GM21723 (cell line): Measurements from ENCODE around the gene GPR55.

Source experiments
- ATAC-seq: cut with Tn5 transposase; IDR thresholded peaks from one replicate; pipeline ENCODE4 v1.9.1; 2021; ENCODE audit warnings: mild to moderate bottlenecking, moderate library complexity; ENCODE audit not compliant: unreplicated experiment

Gene GPR55

DNA sequence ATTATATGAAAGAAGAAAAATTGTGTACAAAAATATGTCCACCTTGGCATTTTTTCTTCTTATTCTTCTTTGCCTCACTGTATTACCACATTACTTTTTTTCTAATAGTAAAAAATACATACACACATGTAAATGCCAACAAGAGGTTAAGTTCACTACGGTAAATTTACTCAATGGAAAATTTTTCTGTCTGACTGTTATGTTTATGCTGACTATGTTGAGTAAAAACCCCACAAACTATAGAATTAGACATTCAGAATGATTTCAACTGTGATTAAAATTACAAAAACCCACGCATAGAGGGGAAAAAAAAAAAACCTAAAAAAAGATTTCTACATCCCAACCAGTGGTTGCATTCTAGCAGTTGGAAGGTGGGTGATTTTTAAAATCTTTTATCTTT lies 5.4 kb downstream of the GPR55 start:
- ATAC-seq: no peak

DNA sequence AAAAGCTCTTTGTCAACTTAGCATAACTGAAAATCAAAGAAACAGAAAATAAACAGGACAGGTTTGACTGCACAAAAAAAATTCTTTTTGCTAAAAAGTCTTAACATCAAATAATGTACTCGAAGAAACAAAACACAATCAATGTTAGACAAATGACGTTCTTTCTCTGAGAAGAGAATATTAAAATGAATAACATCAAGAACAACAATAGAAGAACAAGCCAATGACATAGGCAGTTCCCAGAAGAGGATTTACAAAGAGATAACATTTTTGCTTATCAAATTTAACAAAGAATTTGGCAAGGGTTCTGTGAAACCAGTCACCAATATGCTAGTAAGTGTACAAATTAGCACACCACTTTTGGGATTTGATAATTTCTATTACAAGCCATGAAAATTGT lies 5.8 kb downstream of the GPR55 start:
- ATAC-seq: no peak

DNA sequence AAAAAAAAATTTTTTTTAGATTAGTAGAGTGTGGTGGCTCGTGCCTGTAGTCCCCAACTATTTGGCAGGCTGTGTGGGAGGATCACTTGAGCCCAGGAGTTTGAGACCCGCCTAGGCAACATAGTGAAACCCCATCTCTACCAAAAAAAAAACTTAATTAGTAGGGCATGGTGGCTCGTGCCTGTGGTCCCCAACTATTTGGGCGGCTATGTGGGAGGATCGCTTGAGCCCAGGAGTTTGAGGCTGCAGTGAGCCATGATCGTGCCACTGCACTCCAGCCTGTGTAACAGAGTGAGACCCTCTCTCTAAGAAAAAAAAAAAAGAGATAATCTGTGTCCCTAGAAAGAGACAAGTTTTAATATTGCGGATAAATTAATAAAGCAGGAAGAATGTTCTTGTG lies 8.8 kb downstream of the GPR55 start:
- ATAC-seq: no peak

DNA sequence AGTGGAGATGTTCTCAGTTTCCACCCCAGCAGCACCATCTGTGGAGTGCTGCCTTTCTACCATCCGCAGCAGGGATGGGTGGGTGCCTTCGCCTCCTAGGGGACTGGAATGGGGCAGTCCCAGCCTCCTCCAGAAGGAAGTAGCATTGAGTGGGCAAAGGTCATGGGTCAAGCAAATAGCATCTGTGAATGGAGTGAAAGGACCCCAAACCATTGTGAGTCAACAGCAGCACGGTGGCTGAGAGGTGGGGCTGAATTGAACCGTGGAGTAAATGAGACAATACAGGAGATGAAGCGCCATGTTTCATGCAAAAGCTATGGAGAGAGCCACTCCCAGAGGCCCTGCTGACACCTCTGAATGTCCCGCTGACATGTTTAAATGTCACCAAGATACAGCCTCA lies 9.7 kb downstream of the GPR55 start:
- ATAC-seq: no peak

DNA sequence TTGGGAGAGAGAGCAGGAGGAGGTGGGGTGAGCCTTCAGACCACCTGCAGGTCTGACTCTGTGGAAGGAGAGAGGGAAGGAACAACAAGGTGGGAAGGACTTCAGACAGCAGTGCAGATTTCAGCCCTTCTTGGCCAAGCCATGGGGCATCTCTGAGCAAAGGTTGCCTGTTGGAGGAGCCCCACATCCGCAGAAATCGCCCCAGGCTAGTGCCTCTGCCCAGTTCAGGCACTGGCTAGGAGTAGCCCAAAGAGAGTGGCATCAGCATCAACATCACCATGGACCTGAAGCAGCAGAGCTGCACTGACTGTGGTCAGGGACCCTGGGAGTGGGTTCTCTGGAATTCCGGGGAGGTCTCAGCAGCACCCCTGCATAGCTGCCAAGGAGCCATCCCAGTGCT lies 10.2 kb downstream of the GPR55 start:
- no peak for ATAC-seq

DNA sequence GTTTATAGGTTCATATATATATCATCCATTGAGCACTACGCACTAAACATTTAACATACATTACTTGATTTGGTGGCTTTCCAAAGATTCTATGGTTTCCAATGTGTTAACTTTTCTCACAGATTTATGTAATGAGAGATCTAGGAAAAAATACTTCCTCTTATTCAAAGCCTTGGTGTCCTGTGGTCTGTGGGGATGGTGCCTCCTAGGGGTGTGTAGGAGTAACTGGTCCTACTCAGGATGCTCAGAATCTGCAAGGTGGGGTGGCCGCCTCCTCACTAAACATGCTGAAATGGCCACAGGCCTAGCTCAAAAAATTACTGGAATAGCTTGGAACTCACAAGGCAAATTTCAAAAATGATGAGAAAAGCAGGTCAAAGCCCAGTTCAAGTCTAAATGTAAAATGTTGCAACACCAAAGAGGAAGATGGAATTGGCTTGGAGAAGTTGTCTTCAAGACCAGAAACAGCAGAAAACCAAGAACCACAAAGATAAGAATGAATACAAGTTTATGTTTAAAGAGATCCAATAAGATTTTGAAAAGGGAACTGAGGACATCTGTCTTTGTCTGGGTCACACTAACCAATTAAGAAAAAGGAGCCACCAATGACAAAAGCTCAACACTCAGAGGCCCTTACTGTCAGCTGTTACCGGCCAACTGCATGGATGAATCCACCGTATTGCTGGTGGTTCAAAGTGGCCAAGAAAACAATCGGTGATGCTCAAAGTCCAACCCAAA lies 11.5 kb downstream of the GPR55 start:
- ATAC-seq: no peak

DNA sequence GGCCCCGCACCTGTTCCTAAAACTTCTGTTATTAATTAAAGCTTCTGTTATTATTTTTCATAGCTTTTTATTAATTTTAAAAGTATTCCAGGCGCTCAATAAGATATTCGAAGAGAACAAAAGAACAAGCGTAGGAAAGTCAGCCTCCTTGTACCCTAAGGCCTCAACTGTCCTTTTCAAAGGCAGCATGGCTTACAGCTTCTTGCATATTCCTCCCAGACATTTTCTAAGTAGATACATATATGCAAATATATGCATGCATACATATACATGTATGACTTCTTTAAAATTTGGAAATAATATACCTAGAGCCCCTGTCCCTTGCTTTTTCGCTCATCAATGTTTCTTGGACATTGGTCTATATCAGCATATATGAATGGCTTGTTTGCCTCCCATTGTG lies 12.3 kb downstream of the GPR55 start:
- no peak for ATAC-seq

DNA sequence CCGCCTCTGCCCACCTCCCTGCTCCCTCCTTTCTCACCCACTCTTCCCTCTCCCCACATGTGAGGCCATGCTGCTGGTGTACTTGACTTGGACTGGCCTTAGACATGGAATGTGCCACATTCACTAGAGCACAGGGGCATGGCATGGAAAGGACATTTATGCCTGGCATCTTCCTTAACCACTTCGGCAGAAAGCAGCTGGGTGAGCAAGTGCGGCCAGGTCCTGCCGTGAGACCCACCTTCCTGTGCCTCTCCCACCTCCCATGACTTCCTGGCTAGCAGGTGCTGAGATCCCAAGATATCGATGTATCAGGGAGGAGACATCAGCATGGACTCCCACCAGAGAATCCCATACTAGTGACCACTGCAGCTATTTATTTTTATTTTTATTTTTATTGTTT lies 13.0 kb downstream of the GPR55 start:
- no peak for ATAC-seq

DNA sequence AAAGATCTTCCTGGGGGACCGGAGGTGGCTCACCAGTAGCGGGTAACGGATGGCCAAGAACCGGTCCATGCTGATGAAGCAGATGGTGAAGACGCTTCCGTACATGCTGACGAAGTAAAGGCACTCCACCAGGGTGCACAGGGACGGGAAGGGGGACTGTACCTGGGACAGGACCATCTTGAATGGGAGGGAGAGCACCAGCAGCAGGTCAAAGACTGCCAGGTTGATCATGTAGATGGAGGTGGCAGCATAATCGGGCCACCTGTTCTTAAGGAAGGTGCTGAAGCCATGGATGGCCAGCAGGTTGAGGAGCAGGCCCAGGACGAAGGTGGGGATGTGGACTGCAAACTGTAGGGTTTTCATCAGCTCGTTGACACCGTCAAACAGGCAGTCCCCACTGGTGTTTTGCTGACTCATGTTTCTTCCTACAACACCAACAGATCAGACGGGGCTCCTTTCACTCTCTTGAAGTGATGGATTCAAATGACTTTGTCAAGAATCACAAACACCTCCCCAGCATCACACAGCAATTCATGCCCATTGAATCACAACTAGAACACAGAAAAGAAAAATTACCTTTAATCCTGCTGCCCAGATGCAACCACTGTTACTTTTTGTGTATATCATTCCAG lies 14.4 kb downstream of the GPR55 start:
- ATAC-seq: no peak

DNA sequence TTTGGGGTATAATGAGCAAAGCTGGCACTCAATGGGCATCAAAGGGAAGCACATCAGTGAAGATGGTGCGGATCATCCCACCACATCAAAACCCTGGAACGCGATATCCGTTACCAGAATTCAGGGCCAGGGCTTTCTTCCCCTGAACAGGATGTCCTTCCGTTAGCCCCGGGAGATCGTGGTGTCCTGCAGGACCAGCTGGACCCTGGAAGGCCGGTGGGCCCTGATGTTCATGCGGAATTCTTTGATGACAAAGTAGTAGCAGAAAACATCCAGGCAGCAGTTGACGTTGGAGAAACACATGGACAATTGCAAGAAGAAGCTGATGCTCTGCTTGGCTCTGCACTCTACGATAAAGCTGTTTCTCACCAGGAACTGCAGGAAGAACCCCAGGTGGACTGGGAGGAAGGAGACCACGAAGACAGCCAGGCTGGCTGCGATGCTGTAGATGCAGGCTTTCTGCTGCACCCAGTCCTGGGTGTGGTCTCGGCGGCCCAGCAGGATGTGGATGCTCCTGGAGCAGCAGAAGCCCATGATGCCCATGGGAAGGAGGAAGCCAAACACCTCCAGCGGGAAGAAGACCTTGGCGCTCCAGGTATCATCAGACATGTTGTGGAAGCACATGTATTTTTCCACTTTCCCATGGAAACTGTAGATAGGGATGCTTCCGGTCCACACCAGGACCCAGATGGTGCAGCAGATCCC lies 15.0 kb downstream of the GPR55 start:
- no peak for ATAC-seq

DNA sequence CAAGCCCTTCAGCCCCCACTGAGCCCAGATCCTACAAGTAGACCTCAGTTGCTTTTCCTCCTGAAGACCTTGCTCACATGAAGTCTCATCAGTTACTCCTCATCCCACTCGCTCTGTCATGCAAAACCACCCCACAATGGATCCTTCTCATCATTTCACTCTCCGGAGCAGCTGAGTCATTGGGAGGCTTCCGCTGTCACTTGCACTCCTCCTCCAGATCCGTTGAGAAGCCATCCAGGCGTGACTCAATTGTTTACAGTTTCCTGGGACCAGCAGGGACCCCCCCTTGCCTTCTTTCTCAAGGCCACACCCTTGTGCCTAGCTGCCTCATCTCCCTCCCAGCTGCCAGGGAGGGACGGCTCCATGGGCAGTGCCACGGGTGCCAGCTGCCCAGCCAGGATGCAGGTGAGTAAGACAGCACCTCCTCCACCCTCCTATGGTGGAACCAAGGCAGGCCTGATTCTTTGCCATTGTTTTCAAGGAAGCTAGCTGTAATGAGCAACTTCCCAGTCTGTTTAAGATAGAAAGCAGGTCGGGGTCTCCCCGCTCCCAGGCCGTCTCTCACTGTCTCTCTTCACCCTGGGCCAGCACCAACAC lies 16.3 kb downstream of the GPR55 start:
- no peak for ATAC-seq

DNA sequence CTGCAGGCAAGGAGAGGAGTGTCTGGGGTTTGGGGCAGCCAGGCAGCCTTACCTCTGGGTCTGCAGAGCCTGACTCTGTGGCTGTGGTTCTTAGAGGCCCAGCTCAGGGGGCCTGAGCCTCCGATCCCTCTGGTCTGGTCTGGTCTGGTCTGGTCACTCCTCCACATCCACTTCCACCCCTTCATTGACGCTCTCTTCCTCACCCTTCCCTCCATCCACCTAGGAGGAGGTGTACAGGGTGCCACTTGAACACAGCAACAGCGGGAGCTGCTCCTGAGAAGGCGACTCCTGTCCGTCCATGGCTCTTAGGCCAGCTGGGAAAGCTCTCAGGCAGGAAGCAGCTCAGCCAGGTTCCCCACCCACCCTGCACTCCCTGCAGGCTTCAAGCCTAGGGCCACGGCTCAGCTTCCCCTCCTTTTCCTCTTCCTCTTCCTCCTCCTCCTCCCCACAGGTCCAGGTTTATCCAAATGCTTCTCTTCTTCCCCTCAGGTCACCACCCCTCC lies 16.9 kb downstream of the GPR55 start:
- no peak for ATAC-seq

DNA sequence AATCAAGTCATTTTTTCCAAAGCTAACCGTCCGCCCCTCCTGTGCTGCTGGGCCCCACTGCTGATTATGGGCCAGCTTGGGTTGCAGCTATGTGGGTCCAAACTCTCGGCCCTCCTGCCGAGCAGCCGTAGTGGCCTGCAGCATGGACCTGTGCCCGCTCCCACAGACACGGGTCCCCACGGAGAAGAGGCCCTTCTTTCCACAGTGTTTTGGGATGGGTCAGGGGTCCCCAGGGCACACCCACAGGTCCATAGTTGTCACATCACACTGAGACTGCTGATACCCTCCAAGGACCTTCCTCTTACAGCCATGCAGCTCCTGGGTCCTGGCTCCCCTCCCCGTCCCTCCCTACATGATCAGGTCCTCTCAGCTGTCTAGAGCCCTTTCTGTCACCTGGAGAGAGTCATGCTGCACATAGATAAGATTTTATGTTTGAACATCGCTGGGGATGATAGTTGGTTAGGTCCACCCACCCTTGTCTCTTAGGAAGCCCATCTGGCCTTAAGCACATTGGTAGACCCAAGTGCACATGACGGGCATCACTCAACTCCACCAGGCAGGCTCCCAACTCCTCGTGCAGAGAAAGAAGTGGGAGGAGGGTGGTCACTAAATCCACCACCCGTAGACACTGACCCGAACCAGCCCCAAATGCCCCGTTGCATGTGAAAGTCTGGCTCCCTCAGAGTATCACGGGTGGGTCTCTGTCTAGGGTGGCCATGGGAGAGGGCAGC lies 17.5 kb downstream of the GPR55 start:
- no peak for ATAC-seq

DNA sequence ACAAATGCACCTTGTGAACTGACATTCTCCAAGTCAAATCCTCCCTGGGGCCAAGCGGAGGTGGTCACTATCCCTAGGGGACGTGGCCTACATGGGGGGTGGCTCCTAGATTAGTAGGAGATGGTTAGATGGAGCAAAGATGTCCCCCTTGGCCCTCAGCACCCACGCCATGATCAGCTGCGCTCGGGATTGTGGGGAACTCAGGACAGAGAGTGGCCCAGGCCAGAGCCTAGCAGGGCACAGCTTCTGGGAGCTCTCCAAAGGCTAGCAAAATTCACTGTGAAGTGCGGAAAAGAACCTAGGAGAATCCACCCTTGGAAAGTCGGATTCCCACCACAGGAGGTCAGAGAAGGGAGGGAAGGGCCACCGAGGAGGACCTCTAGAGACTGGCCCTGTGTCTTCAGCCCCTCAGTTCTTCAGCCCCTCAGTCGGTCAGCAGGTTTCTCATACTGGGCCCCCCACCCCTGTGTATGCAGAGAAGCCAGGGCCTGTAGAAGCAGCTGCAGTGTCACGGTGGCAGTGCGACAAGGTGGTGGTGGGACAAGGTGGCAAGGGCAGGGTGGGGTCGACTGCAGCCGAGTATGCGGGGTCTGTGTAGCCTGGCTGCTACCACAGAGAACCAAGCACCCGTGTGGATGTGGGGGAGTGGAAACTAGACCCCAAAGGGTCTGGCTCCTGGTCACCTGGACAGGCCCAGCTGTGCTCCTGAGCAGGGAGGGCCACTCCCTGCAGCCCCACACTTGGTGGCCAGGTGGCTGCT lies 18.4 kb downstream of the GPR55 start:
- ATAC-seq: no peak

DNA sequence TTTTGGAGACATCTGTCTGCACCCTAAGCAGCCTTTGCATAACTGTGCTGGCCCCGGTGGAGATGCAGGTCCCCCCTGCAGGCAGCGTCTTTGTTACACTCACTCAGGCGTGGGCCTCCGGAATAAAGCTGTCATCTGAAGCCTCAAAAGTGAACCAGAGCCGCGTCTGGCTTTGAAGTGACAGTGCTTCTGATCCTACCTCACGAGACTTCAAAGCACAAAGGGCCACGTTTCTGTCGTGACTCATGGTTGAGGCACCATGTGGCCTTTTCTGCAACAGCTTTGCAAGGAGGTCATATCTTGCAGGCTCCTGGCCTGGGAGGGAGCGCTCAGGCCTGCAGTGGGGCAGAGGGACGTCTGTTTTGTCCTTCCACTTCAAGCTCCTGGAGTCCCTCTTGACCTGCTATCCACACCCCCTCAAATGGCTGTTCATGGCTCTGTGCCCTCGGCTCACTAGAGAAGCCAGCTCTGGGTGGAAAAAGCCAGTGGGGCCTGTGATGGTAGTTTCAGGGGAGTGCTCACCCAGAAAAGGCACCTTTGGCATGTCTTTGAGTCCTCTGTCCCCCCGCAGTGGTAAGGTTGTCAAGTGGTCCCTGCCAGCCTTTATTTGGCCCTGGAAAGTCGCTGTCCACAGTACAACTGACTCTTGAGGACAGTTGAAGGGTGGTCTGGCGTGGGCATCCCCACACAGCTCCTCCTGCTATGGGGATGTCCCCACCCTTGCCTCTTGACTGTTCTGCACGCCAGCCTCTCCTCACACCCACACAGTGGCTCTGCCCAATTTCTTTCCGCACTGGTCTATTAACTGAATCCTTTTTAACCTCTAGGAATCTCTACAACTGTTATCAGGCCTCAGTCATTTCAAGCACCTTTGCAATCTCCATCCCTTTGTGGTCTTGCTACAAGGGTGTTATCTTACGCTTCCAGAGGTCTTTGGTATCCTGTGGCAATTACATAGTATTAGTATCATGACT lies 19.3 kb downstream of the GPR55 start:
- ATAC-seq: no peak

DNA sequence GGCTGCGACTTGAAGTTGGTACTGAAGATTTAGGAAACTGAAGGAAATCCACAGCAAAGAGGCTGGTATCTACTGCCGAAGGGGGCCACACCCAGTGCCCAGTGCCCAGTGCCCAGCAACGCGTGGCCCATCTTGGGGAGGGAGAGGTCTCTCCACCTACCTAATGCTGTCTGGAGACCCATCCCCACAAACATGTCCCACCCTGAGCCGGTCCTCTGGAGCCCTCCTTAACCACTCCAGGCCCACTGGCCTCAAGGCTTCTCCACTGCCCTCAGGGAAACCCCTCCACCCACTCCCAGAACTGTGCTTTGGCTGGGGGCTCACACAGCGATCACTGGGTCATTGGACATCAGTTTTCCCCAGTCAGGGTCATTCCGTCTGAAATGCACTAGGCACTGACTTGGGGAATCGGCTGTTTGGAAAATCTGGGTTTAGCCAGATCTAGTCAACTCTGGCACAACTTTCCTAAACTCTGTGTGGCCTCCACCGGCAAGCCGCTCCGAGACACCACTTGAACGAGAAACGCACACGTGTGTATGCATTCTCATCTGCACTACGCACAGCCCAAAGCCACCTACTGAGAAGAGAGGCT lies 20.1 kb downstream of the GPR55 start:
- ATAC-seq: no peak

DNA sequence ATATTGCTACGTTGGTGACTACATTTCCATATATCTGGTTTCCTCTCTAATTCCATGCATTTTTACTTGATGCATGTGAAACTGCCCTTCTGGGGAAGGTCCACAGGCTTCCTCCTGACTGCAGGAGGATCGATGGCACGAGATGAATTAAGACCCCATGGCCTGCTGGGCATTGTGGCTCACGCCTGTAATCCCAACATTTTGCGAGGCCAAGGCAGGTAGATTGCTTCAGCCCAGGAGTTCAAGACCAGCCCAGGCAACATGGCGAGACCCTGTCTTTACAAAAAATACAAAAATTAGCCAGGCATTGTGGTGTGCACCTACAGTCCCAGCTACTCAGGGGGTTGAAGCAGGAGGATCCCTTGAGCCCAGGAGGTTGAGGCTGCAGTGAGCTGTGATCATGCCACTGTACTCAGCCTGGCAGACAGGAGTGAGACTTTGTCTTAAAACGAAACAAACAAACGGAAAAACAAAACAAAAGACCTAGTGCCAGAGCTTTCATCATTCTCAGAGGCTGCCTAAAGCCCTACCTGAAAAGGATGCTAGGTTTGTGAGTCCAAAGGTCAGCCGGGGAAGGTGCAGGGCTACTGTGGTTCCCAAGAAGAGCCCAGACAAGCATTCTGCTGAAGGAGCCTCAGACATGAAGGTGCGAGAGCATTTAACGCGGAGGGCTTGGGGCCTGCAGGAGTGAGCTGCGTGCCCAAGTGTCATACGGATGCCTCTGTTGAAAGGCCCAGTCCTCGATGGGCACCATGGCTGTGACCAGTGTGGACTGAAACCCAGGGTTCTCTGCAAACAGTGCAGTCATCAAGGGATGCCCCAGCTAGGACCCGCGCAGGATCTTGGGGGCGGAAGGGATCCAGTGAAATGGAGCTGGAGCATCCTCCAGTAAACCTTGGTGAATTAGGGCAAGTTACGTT lies 21.6 kb downstream of the GPR55 start:
- ATAC-seq: no peak
